COLO829 (cell line): ENCODE measurements around the gene SLC25A41.
A peak's percentile ranks its signal among the peaks of the same experiment; 100 is the strongest.

Experiments used
- DNase-seq: peaks from one replicate; pipeline ENCODE4 v3.0.0; 2012; ENCODE audit warnings: low spot score

The SLC25A41 gene

DNA sequence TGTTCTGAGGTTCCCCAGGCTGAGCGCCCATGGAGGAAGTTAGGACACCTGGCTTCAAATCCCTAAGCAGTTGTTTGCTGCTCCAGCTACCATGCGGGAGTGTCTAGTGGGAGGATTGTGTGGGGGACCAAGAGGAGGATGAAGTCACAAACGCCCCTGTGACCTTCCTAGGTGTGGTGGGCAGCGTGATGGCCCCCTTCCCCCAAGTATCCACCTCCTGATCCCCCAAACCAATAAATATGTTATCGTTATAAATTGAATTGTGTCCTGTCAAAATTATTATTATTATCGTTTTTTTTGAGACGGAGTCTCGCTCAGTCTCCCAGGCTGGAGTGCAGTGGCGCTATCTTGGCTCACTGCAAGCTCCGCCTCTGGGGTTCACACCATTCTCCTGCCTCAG, at the start of gene SLC25A41:
Gene SLC25A41 (minus strand): TSS at position 101 of the 400 bp plus-strand sequence. CDS start 70 bp downstream, at position 31.
- no peak for DNase-seq

- DNase-seq: no peak
Measured at GRCh38 chr19:6483235-6483634, 49.7 kb upstream of the SLC25A41 start.

- DNase-seq: no peak
Measured at GRCh38 chr19:6482343-6482686, 48.8 kb upstream of the SLC25A41 start.

GRCh38 chr19:6481541-6482342, 48.2 kb upstream of the SLC25A41 start, which contains the start of gene DENND1C:
Gene DENND1C, minus strand, starts transcription at chr19:6481787. Its CDS starts 92 bp downstream, at chr19:6481695.
- no peak for DNase-seq

- no peak for DNase-seq
Measured at GRCh38 chr19:6480848-6481415, 47.4 kb upstream of the SLC25A41 start.

DNA sequence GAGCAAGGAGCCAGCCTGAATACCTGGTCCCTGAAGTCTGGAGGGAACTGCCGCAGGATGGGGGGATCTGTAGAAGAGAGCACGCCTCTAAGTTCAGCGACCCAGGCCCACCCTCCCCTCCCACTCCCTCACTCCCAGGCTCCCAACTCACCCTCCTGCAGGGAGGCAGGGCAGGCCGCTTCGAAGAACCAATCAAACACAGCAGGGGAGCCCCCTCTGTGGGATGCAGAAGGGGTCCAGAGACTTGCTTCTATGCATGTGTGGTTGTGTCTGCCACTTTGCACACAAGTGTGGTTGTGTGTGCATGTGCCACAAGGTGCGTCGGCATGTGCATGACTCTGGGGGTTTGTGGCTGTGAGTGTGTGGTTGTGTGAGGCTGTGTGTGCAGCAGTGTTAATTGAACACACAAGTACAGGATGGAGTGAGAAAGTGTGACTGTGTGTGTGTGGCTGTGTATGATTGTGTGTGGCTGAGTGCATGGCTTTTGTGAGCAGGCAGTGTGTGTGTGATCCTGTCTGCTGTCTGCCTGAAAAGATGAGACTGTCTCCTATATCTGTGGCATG, 46.4 kb upstream of the SLC25A41 start:
- no peak for DNase-seq

DNA sequence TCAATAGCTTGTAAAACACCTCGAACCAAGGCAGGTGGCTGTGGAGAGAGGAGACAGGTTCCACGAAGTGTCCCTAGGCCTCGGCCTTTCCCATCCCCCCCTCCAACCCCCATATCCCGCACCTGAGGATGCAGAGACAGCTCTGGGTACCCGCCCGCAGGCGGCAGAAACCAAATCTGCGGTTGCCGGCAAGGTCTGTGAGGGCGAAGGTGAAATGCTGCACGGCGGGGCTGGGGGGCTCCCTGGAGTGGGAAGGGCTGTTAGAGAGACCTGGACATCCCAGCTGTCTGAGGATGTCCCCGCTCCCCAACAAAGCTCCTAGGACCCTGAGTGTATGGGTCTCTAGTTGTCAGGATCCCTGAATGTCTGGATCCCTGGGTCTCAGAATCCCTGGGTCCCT, 45.3 kb upstream of the SLC25A41 start:
- no peak for DNase-seq

- DNase-seq: no peak
Measured at GRCh38 chr19:6476896-6477431, 43.4 kb upstream of the SLC25A41 start.

GRCh38 chr19:6476155-6476895, 42.8 kb upstream of the SLC25A41 start:
- DNase-seq: peak; percentile 82

DNA sequence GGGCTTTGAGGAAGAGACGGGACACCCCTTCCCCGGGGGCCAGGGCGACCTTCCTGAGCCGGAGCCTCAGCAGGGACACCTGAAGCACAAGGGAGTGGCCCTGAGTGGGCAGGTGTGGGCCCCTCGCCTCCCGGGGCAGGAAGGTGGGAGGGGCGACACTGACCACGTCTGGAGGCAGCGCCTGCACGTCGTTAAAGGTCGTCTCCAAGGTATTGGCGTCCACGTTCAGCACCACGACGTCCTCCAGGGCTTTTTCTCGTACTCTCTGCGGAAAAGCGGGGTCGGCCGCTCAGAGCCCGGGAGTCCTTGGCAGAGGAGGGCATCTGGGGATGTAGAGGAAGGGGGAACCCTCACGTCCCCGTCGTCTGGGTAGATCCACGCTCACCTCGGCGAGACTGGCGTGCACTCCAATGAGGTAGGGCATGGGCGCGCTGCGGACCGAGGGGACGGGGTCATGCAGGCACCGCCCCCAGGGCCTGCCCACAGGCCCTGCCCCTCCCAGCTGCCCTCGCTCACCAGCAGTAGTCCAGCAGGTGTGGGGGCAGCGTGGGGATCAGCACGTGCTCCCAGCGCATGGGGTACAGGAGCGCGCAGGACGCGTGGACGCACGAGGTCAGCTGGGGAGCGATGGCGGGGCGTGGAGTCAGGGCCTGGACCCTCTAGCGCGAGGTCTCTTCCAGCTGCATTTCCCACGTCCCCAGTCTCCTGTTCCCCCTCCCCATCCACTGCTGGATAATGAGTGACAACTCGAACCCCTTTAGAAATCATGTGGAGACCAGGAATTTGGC, 42.0 kb upstream of the SLC25A41 start:
- no peak for DNase-seq

- no peak for DNase-seq
Measured at GRCh38 chr19:6473647-6474046, 40.1 kb upstream of the SLC25A41 start.

GRCh38 chr19:6472713-6473112, 39.1 kb upstream of the SLC25A41 start:
- no peak for DNase-seq

GRCh38 chr19:6471076-6471475, 37.5 kb upstream of the SLC25A41 start:
- DNase-seq: no peak

DNA sequence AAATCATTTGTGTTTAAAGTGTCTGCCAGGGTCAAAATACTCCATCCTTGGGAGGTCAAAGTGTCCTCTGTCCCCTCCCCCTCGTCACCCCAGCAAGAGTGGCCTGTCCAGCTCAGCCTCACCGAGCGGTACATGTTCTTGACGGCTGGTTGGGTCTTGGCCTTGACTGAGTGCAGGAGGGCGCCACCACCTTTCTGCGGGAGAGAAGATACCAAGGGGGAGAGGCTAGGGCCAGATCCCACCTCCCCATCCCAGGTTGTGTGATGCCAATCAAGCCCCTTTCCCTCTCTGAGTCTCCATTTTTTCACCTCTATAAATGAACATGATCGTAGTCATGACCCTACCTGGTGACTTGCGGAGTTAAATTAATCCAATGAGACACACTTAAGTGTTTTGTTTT, 36.6 kb upstream of the SLC25A41 start:
- DNase-seq: no peak

DNA sequence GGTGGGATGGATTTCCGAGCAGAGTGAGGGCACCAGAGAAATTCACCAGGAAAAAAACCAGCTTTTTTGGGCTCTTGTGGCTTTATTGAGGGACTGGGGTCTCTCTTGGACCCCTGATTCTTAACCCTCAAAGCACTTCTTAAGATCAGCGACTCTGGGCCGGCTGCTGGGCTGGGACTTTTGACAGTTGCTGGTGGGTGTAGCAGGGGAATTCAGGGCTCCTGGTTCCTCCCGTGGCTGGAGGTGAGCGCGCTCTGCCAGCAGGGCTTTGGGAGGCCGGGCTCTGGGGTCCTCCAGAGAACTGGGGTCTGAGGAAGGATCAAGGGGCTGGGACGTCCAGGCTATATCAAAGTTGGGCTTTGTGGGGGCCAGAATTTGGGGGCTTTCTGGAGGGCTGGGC, 33.8 kb upstream of the SLC25A41 start:
- no peak for DNase-seq

- DNase-seq: no peak
Measured at GRCh38 chr19:6466526-6467248, 33.1 kb upstream of the SLC25A41 start.

DNA sequence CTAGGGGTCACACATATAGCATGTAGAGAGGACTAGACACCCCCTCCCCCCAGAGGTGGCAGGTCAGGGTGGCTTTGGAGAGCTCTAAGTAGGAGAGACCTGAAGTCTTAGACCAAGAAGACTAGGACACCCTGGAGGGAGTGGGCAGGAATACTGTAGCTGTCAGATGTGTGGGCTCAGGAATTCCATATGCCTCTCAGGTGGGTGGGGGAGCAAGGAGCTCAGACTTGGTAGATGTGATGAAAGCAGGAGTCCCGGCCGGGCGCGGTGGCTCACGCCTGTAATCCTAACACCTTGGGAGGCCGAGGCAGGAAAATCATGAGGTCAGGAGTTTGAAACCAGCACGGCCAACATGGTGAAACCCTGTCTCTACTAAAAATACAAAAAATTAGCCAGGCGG, 32.1 kb upstream of the SLC25A41 start:
- no peak for DNase-seq

- no peak for DNase-seq
Measured at GRCh38 chr19:6465006-6465405, 31.4 kb upstream of the SLC25A41 start.

- no peak for DNase-seq
Measured at GRCh38 chr19:6464070-6464873, 30.7 kb upstream of the SLC25A41 start, which contains the start of gene CRB3. Gene CRB3, plus strand, starts transcription at chr19:6464271. Its CDS starts 431 bp downstream, at chr19:6464702.
